Liver (tissue), 9 donors: ENCODE measurements around the gene KIT. TPM values are rescaled to one million over a fixed set of nuclear protein-coding genes. Genes with fewer than 3 reads are reported as not detected.
"Not testable (repeated sequence)": the region's sequence is repeated elsewhere in the genome, so short reads cannot be mapped to it uniquely, and the experiment has no call there.

Experiments used
- DNase-seq: peaks from one replicate; pipeline ENCODE4 v3.0.0-alpha.2; 2017; ENCODE audit warnings: low spot score
- H3K27ac ChIP-seq, 2 donors: one replicate each; pipeline ENCODE4 v1.7.0; 2013; ENCODE audit warnings: inconsistent platforms in 2 of 2, low read length in 2 of 2, control low read depth in 1 of 2, low read depth in 1 of 2, mild to moderate bottlenecking in 1 of 2
- H3K27me3 ChIP-seq, 4 donors: one replicate each; pipeline versions ENCODE4 v1.6.1 to v1.7.0; 2013; ENCODE audit warnings: low read length in 3 of 4, inconsistent platforms in 1 of 4, mild to moderate bottlenecking in 1 of 4, moderate library complexity in 1 of 4; ENCODE audit not compliant: control insufficient read depth in 4 of 4, insufficient read depth in 4 of 4
- H3K36me3 ChIP-seq, 4 donors: one replicate each; pipeline versions ENCODE4 v1.6.1 to v1.7.0; 2013; ENCODE audit warnings: low read length in 3 of 4, mild to moderate bottlenecking in 3 of 4, low read depth in 1 of 4, moderate library complexity in 1 of 4; ENCODE audit not compliant: control insufficient read depth in 4 of 4, insufficient read depth in 3 of 4
- H3K4me1 ChIP-seq, 4 donors: one replicate each; pipeline versions ENCODE4 v1.6.1 to v1.7.0; 2013; ENCODE audit warnings: low read length in 3 of 4, mild to moderate bottlenecking in 3 of 4, moderate library complexity in 1 of 4; ENCODE audit not compliant: control insufficient read depth in 4 of 4, insufficient read depth in 4 of 4
- H3K4me3 ChIP-seq, 3 donors: one replicate each; pipeline versions ENCODE4 v1.6.1 to v1.7.0; 2013; ENCODE audit warnings: low read length in 3 of 3, control low read depth in 1 of 3, low read depth in 1 of 3, mild to moderate bottlenecking in 1 of 3
- H3K9ac ChIP-seq, 2 donors: one replicate each; pipeline ENCODE4 v1.7.0; 2013; ENCODE audit warnings: low read length in 2 of 2, mild to moderate bottlenecking in 2 of 2, moderate library complexity in 2 of 2, control low read depth in 1 of 2, low read depth in 1 of 2
- H3K9me3 ChIP-seq, 4 donors: one replicate each; pipeline versions ENCODE4 v1.6.1 to v1.7.0; 2013; ENCODE audit warnings: low read length in 3 of 4; ENCODE audit not compliant: control insufficient read depth in 4 of 4
- ATF3 ChIP-seq: IDR thresholded peaks from 2 replicates; pipeline ENCODE4 v1.6.1; 2016; ENCODE audit warnings: antibody characterized with exemption
- CTCF ChIP-seq: fragments of 150-350 bp; IDR thresholded peaks from 2 replicates; pipeline ENCODE4 v1.5.1; 2017; ENCODE audit warnings: improper control_type of control experiment, low read depth, low read length; ENCODE audit not compliant: missing input control
- EGR1 ChIP-seq, 2 donors: IDR thresholded peaks; 2 replicates each; pipeline ENCODE4 v1.6.1; 2016 to 2018; ENCODE audit warnings: antibody characterized with exemption in 2 of 2, low read depth in 2 of 2
- FOXA1 ChIP-seq: IDR thresholded peaks from 2 replicates; pipeline ENCODE4 v1.6.1; 2016; ENCODE audit warnings: antibody characterized with exemption
- FOXA2 ChIP-seq: IDR thresholded peaks from 2 replicates; pipeline ENCODE4 v1.6.1; 2016; ENCODE audit warnings: antibody characterized with exemption
- GABPA ChIP-seq, 2 donors: IDR thresholded peaks in 1 of 2; conservative IDR thresholded peaks in 1 of 2; 2 replicates each; pipeline ENCODE4 v1.6.1; 2016; ENCODE audit warnings: antibody characterized with exemption in 2 of 2, mild to moderate bottlenecking in 1 of 2, moderate library complexity in 1 of 2
- HNF4A ChIP-seq, 2 donors: conservative IDR thresholded peaks; 2 replicates each; pipeline ENCODE4 v1.6.1; 2016; ENCODE audit warnings: antibody characterized with exemption in 2 of 2, mild to moderate bottlenecking in 2 of 2
- HNF4G ChIP-seq: IDR thresholded peaks from 2 replicates; pipeline ENCODE4 v1.6.1; 2016; ENCODE audit warnings: antibody characterized with exemption
- JUND ChIP-seq, 2 donors: IDR thresholded peaks; 2 replicates each; pipeline ENCODE4 v1.6.1; 2016; ENCODE audit warnings: antibody characterized with exemption in 2 of 2
- MAX ChIP-seq: IDR thresholded peaks from 2 replicates; pipeline ENCODE4 v1.6.1; 2016; ENCODE audit warnings: antibody characterized with exemption
- NR2F2 ChIP-seq: IDR thresholded peaks from 2 replicates; pipeline ENCODE4 v1.6.1; 2016; ENCODE audit warnings: antibody characterized with exemption
- RAD21 ChIP-seq, 2 donors: IDR thresholded peaks; 2 replicates each; pipeline ENCODE4 v1.6.1; 2016; ENCODE audit warnings: antibody characterized with exemption in 2 of 2, mild to moderate bottlenecking in 2 of 2
- REST ChIP-seq: IDR thresholded peaks from 2 replicates; pipeline ENCODE4 v1.6.1; 2016; ENCODE audit warnings: antibody characterized with exemption, mild to moderate bottlenecking
- RXRA ChIP-seq, 2 donors: IDR thresholded peaks; 2 replicates each; pipeline ENCODE4 v1.6.1; 2017 to 2018; ENCODE audit warnings: antibody characterized with exemption in 2 of 2, mild to moderate bottlenecking in 1 of 2
- SP1 ChIP-seq: IDR thresholded peaks from 2 replicates; pipeline ENCODE4 v1.6.1; 2018; ENCODE audit warnings: antibody characterized with exemption, mild to moderate bottlenecking
- TAF1 ChIP-seq: conservative IDR thresholded peaks from 2 replicates; pipeline ENCODE4 v1.6.1; 2016; ENCODE audit warnings: antibody characterized with exemption, mild to moderate bottlenecking
- YY1 ChIP-seq: IDR thresholded peaks from 2 replicates; pipeline ENCODE4 v1.6.1; 2016; ENCODE audit warnings: antibody characterized with exemption, mild to moderate bottlenecking
- ZBTB33 ChIP-seq: IDR thresholded peaks from 2 replicates; pipeline ENCODE4 v1.6.1; 2016; ENCODE audit warnings: antibody characterized with exemption
- WGBS: extraction: QIAGEN DNeasy Blood & Tissue Kit; methylation state at CpG from one replicate; pipeline ENCODE4 v1.1.7; 2013; 5-methylcytosine and 5-hydroxymethylcytosine counted together
- polyA plus RNA-seq, 2 donors: library from polyadenylated mRNA; stranded (reverse) in 1 of 2; unstranded in 1 of 2; fragments of 200-250 nt in 1 of 2; fragments of >200 nt in 1 of 2; fragmentation: Nextera tagmentation in 1 of 2; extraction: Ambion mirVana in 1 of 2; gene quantifications; one replicate each; pipeline versions ENCODE4 v1.2.1 to v1.2.3, GENCODE V29; 2013 to 2015
- total RNA-seq, 2 donors: library from RNA; depleted of rRNA; stranded (reverse); fragments of >200 nt; gene quantifications; one replicate each; pipeline ENCODE4 v1.2.3, GENCODE V29; 2014
- donor health status: healthy.
- donor health status: healthy.
- donor health status: healthy.
- donor health status: healthy.
- donor health status: healthy.

KIT gene
- total and polyA plus RNA-seq, 4 donors = 0.06 to 5.5 (median 0.96) TPM

- H3K4me1 ChIP-seq, H3K27me3 ChIP-seq, H3K9me3 ChIP-seq, H3K27ac ChIP-seq, H3K36me3 ChIP-seq, DNase-seq, H3K9ac ChIP-seq, H3K4me3 ChIP-seq: not testable (repeated sequence)
- 93% methylated on average over 9 of the region's 9 CpGs for WGBS
Measured at GRCh38 chr4:54641101-54641500, 16.7 kb upstream of the KIT start.

- H3K4me3 ChIP-seq = no peak overlapping the region
- no peak overlapping the region for H3K9ac ChIP-seq
- TF ChIP-seq HNF4G (no peak), FOXA2 (no peak), REST (no peak), NR2F2 (no peak), RAD21 (IDR thresholded peaks at IDR 0.05) (no peak), EGR1 (IDR thresholded peaks at IDR 0.05; ENCODE audit: low read depth in 2 of 2) (no peak), TAF1 (no peak), JUND (IDR thresholded peaks at IDR 0.05) (no peak), SP1 (no peak), FOXA1 (no peak), CTCF (no peak), MAX (no peak), ZBTB33 (no peak), YY1 (no peak), RXRA (IDR thresholded peaks at IDR 0.05) (no peak), HNF4A (conservative IDR thresholded peaks at IDR 0.05) (no peak), ATF3 (no peak), GABPA (IDR thresholded peaks at IDR 0.05 in 1 of 2, conservative IDR thresholded peaks at IDR 0.05 in 1 of 2) (no peak)
- no peaks in the 10 kb centered on the region for H3K27me3 ChIP-seq
- no peak for DNase-seq
- 67% methylated on average over 5 of the region's 5 CpGs for WGBS
- no peaks in the 10 kb centered on the region for H3K9me3 ChIP-seq
- H3K36me3 ChIP-seq = no peaks in the 10 kb centered on the region
- no peak overlapping the region for H3K27ac ChIP-seq
- H3K4me1 ChIP-seq = no peaks in the 10 kb centered on the region
Measured at GRCh38 chr4:54643172-54643571, 14.6 kb upstream of the KIT start.
